Upper lobe of right lung (tissue), 1 donor: ENCODE data around the gene MYADML2. TPM values are rescaled to one million over a fixed set of nuclear protein-coding genes. Genes with fewer than 3 reads are reported as not detected.

Experiments
- ATAC-seq: fragments of 200-7000 bp; cut with Tn5 transposase; one replicate; pipeline ENCODE4 v1.9.1; 2020; ENCODE audit warnings: mild to moderate bottlenecking, moderate library complexity
- DNase-seq: peaks from one replicate; pipeline ENCODE4 v3.0.0-alpha.2; 2020
- H3K27ac ChIP-seq: fragments of 200-600 bp; one replicate; pipeline ENCODE4 v1.8.0; 2022
- H3K27me3 ChIP-seq: fragments of 200-600 bp; one replicate; pipeline ENCODE4 v1.8.0; 2022; ENCODE audit warnings: mild to moderate bottlenecking
- H3K36me3 ChIP-seq: fragments of 200-600 bp; one replicate; pipeline ENCODE4 v1.8.0; 2022
- H3K4me1 ChIP-seq: fragments of 200-600 bp; one replicate; pipeline ENCODE4 v1.8.0; 2022
- H3K4me3 ChIP-seq: fragments of 200-600 bp; one replicate; pipeline ENCODE4 v1.8.0; 2022; ENCODE audit warnings: mild to moderate bottlenecking
- H3K9me3 ChIP-seq: fragments of 200-600 bp; one replicate; pipeline ENCODE4 v1.8.0; 2022
- CTCF ChIP-seq: fragments of 200-600 bp; IDR thresholded peaks from one replicate; pipeline ENCODE4 v1.8.0; 2022; ENCODE audit warnings: antibody characterized with exemption
- intact Hi-C: fragments of 100-400 bp; cut with DNase I; formaldehyde crosslinking; loops from one replicate; pipeline ENCODE4 v1.11.0; 2022
- total RNA-seq: library from RNA; stranded (reverse); fragmentation: NEBNext Ultra II Directional; extraction: Animal tissue kit (Norgen Biotek cat#: 25700); gene quantifications from one replicate; pipeline ENCODE4 v1.2.1, GENCODE V29; 2021
- donor health status: DM: no; HTN: yes; CAD: no; lungs with severe emphysema.

Gene MYADML2
- total RNA-seq, 1 donor from 2014 or later = not detected

GRCh38 chr17:81960130-81960958 lies 13.3 kb upstream of the MYADML2 start:
- H3K27ac ChIP-seq = no peak overlapping the region
- peaks cover 41% of the 10 kb centered on the region for H3K27me3 ChIP-seq
- peak overlapping the region; percentile 47 for H3K4me3 ChIP-seq
- peak; percentile 2 for ATAC-seq
- no peak for TF ChIP-seq CTCF
- no peak for DNase-seq
- H3K9me3 ChIP-seq = no peaks in the 10 kb centered on the region
- H3K4me1 ChIP-seq = peaks cover 9% of the 10 kb centered on the region
- H3K36me3 ChIP-seq = no peaks in the 10 kb centered on the region
- intact Hi-C loops = loop anchor here (10.0 kb wide), 1 partner anchor 194 kb away; no protein-coding TSS in a partner anchor

- H3K4me1 ChIP-seq = peaks cover 9% of the 10 kb centered on the region
- intact Hi-C loops = loop anchor here (2.0 to 10.0 kb wide), 2 partner anchors 61 to 195 kb away; no protein-coding TSS in a partner anchor
- peaks cover 41% of the 10 kb centered on the region for H3K27me3 ChIP-seq
- DNase-seq = peak; percentile 88
- peak; percentile 54 for TF ChIP-seq CTCF
- ATAC-seq = peak; percentile 93
- peak overlapping the region; percentile 47 for H3K4me3 ChIP-seq
- H3K9me3 ChIP-seq = no peaks in the 10 kb centered on the region
- no peaks in the 10 kb centered on the region for H3K36me3 ChIP-seq
- no peak overlapping the region for H3K27ac ChIP-seq
Observed at GRCh38 chr17:81959362-81960129, 12.5 kb upstream of the MYADML2 start.

GRCh38 chr17:81958633-81959342 lies 11.8 kb upstream of the MYADML2 start:
- no peak for TF ChIP-seq CTCF
- no peak overlapping the region for H3K27ac ChIP-seq
- peaks cover 41% of the 10 kb centered on the region for H3K27me3 ChIP-seq
- no peaks in the 10 kb centered on the region for H3K36me3 ChIP-seq
- ATAC-seq (no peak), DNase-seq (no peak)
- no peak overlapping the region for H3K4me3 ChIP-seq
- peaks cover 9% of the 10 kb centered on the region for H3K4me1 ChIP-seq
- no peaks in the 10 kb centered on the region for H3K9me3 ChIP-seq
- intact Hi-C loops = loop anchor here (2.0 kb wide), 1 partner anchor 62 kb away; no protein-coding TSS in a partner anchor

GRCh38 chr17:81957691-81958432 lies 10.8 kb upstream of the MYADML2 start:
- no peak for TF ChIP-seq CTCF
- DNase-seq (no peak), ATAC-seq (no peak)
- intact Hi-C loops = loop anchor here (2.0 kb wide), 1 partner anchor 63 kb away; no protein-coding TSS in a partner anchor
- Histone ChIP-seq H3K9me3 (no peaks in the 10 kb centered on the region), H3K36me3 (no peaks in the 10 kb centered on the region), H3K4me1 (peaks cover 9% of the 10 kb centered on the region), H3K4me3 (no peak overlapping the region), H3K27me3 (peaks cover 41% of the 10 kb centered on the region), H3K27ac (no peak overlapping the region)
